Trophoblast cell (in vitro differentiated cells and primary cell): ENCODE measurements around the gene CAMK2N2.

Experiments used
- DNase-seq, 2 donors: peaks; one replicate each; pipeline ENCODE4 v3.0.0-alpha.2; 2016
- H2AFZ ChIP-seq: 2 replicates; pipeline ENCODE4 v1.6.1; 2013; ENCODE audit warnings: low read length, moderate library complexity, mild to moderate bottlenecking; ENCODE audit not compliant: insufficient read depth, poor library complexity
- H2AK5ac ChIP-seq: 2 replicates; pipeline ENCODE4 v1.6.1; 2013; ENCODE audit warnings: mild to moderate bottlenecking, low read length
- H2BK120ac ChIP-seq: 2 replicates; pipeline ENCODE4 v1.6.1; 2013; ENCODE audit warnings: low read length, mild to moderate bottlenecking, moderate library complexity; ENCODE audit not compliant: insufficient read depth, poor library complexity
- H2BK12ac ChIP-seq: 2 replicates; pipeline ENCODE4 v1.6.1; 2013; ENCODE audit warnings: mild to moderate bottlenecking, low read length, moderate library complexity
- H2BK5ac ChIP-seq: 2 replicates; pipeline ENCODE4 v1.6.1; 2013; ENCODE audit warnings: low read length, low read depth, moderate library complexity, mild to moderate bottlenecking; ENCODE audit not compliant: poor library complexity
- H3K14ac ChIP-seq: 2 replicates; pipeline ENCODE4 v1.6.1; 2013; ENCODE audit warnings: mild to moderate bottlenecking, low read length
- H3K18ac ChIP-seq: 2 replicates; pipeline ENCODE4 v1.6.1; 2013; ENCODE audit warnings: mild to moderate bottlenecking, low read length
- H3K23ac ChIP-seq: 2 replicates; pipeline ENCODE4 v1.6.1; 2013; ENCODE audit warnings: low read length
- H3K27ac ChIP-seq: 2 replicates; pipeline ENCODE4 v1.5.1; 2013; ENCODE audit warnings: low read depth, mild to moderate bottlenecking, inconsistent platforms, low read length, moderate library complexity
- H3K27me3 ChIP-seq: 2 replicates; pipeline ENCODE4 v1.6.1; 2013; ENCODE audit warnings: inconsistent platforms, mild to moderate bottlenecking, low read length, moderate library complexity; ENCODE audit not compliant: insufficient read depth
- H3K36me3 ChIP-seq, 2 experiments: 1 replicate in 1 of 2; 2 replicates in 1 of 2; pipeline ENCODE4 v1.6.1; 2013; ENCODE audit warnings: low read length in 2 of 2, mild to moderate bottlenecking in 2 of 2, moderate library complexity in 1 of 2; ENCODE audit not compliant: insufficient read depth in 2 of 2, control insufficient read depth in 1 of 2
- H3K4ac ChIP-seq: 2 replicates; pipeline ENCODE4 v1.6.1; 2013; ENCODE audit warnings: low read depth, mild to moderate bottlenecking, low read length, moderate library complexity
- H3K4me1 ChIP-seq, 2 experiments: 1 replicate in 1 of 2; 2 replicates in 1 of 2; pipeline ENCODE4 v1.6.1; 2013; ENCODE audit warnings: low read length in 2 of 2, mild to moderate bottlenecking in 2 of 2, moderate library complexity in 1 of 2; ENCODE audit not compliant: insufficient read depth in 2 of 2, control insufficient read depth in 1 of 2
- H3K4me2 ChIP-seq: 2 replicates; pipeline ENCODE4 v1.6.1; 2013; ENCODE audit warnings: inconsistent platforms, mild to moderate bottlenecking, low read length, moderate library complexity
- H3K4me3 ChIP-seq: 2 replicates; pipeline ENCODE4 v1.5.1; 2013; ENCODE audit warnings: mild to moderate bottlenecking, low read depth, low read length, inconsistent platforms
- H3K79me1 ChIP-seq: one replicate; pipeline ENCODE4 v1.6.1; 2013; ENCODE audit warnings: low read length
- H3K79me2 ChIP-seq: 2 replicates; pipeline ENCODE4 v1.6.1; 2013; ENCODE audit warnings: low read length, mild to moderate bottlenecking; ENCODE audit not compliant: control insufficient read depth, insufficient read depth, poor library complexity
- H3K9ac ChIP-seq: 2 replicates; pipeline ENCODE4 v1.6.1; 2013; ENCODE audit warnings: mild to moderate bottlenecking, low read length
- H3K9me3 ChIP-seq: 2 replicates; pipeline ENCODE4 v1.6.1; 2013; ENCODE audit warnings: low read depth, mild to moderate bottlenecking, control low read depth, inconsistent platforms, low read length; ENCODE audit not compliant: insufficient read depth
- H4K12ac ChIP-seq: 2 replicates; pipeline ENCODE4 v1.6.1; 2013; ENCODE audit warnings: low read depth, mild to moderate bottlenecking, low read length, moderate library complexity
- H4K8ac ChIP-seq: 2 replicates; pipeline ENCODE4 v1.6.1; 2013; ENCODE audit warnings: low read depth, mild to moderate bottlenecking, low read length, moderate library complexity
- H4K91ac ChIP-seq: one replicate; pipeline ENCODE4 v1.6.1; 2013; ENCODE audit warnings: low read depth, mild to moderate bottlenecking, low read length, moderate library complexity
- WGBS: extraction: QIAGEN DNeasy Blood & Tissue Kit; methylation state at CpG from one replicate; pipeline ENCODE4 v1.1.7; 2013; ENCODE audit warnings: missing lambda C conversion rate; ENCODE audit not compliant: insufficient read length, insufficient coverage; ENCODE audit errors: extremely low coverage; 5-methylcytosine and 5-hydroxymethylcytosine counted together

Gene CAMK2N2

DNA sequence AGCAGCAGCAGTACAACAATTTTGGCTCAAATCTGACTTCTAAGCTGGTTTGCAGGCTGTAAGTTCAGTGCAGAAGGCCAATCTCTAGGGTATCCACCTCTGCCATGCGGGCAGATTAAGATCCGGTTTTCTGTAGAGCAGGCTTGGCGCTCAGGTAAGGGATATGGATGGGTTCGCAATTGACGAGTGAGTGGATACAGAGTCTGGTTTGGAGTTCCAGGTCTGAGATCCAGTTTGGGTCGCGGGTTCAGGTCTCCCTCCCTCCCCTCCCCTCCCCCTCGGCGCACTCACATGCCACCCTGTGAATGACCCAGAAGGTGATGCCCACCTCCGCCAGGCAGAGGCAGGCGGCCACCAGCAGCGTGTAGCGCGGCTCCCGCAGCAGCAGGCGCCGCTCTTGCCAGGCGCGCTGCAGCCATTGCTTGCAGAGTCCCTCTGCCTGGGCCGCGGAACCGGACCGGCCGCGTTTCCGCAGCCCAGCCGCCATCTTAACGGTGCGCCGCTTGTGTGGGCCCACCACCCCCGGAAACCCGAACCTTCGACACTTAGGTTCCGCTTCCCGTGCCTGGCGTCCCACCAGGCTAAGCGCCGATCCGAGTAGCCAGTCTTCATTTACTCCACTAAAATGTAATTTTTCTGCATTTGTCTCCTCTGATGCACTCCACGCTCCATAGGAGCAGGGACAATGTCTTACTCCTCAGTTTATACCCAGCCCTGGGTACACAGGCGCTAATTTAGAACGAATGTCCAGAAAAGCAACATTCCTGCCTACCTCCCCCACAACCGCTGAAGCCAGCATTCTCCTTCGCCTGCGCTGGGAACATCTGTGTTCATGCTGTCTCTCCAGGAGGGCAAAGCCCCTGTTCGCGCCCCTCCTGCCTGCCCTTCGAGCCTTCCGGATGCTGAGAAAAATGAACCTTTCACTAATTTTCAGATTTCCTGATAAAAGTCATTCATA lies 12.6 kb downstream of the CAMK2N2 start, which contains the start of gene ALG3:
Gene ALG3, minus strand, starts transcription at position 509 of the 958 bp plus-strand sequence. Its CDS starts 22 bp downstream, at position 487.
- H2BK120ac ChIP-seq: peak within 1 kb of the TSS; percentile 61
- H3K4ac ChIP-seq: peak within 1 kb of the TSS; percentile 77
- peak; percentile 88 to 97 for DNase-seq
- H3K23ac ChIP-seq: peak within 1 kb of the TSS; percentile 16
- H3K36me3 ChIP-seq: peaks cover 15 to 18% of the 10 kb centered on the region in 2 experiments
- peaks cover 13% of the 10 kb centered on the region for H3K79me1 ChIP-seq
- peak within 1 kb of the TSS; percentile 100 for H3K4me3 ChIP-seq
- peaks cover 0 to 4% of the 10 kb centered on the region in 2 experiments for H3K4me1 ChIP-seq
- peak within 1 kb of the TSS; percentile 79 for H4K91ac ChIP-seq
- no peak within 1 kb of the TSS for H2AK5ac ChIP-seq
- H3K9me3 ChIP-seq: peaks cover 2% of the 10 kb centered on the region
- no peak within 1 kb of the TSS for H2BK12ac ChIP-seq
- H2AFZ ChIP-seq: peak within 1 kb of the TSS; percentile 95
- H4K8ac ChIP-seq: peak within 1 kb of the TSS; percentile 98
- peaks cover 10% of the 10 kb centered on the region for H3K79me2 ChIP-seq
- no peaks in the 10 kb centered on the region for H3K27me3 ChIP-seq
- H3K9ac ChIP-seq: peak within 1 kb of the TSS; percentile 90
- H4K12ac ChIP-seq: peak within 1 kb of the TSS; percentile 93
- H2BK5ac ChIP-seq: peak within 1 kb of the TSS; percentile 83
- WGBS: no CpG with 5 or more reads among the region's 49 CpGs
- H3K4me2 ChIP-seq: peak within 1 kb of the TSS; percentile 92
- H3K18ac ChIP-seq: peak within 1 kb of the TSS; percentile 93
- H3K14ac ChIP-seq: peak within 1 kb of the TSS; percentile 95
- peak within 1 kb of the TSS; percentile 60 for H3K27ac ChIP-seq

DNA sequence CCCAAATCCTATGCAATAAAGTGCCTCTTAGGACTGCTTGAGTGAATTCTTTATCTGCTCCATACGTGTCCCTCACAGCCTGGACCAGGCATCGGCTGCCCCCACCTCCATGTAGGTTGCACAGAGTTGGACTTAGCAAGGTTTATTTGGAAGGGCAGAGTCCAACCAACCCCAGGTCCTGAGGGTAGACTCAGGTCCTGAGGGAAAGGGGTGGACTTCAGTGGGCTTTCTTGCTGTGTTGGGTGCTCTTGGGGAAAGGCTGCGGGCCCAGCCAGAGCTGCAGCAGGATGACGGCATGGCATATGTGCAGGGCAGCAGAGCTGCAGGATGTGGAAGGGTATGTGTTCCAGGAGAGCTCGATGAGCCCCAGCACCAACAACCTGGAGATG lies 19.1 kb downstream of the CAMK2N2 start:
- H2AK5ac ChIP-seq: no peak overlapping the region
- peaks cover 27 to 34% of the 10 kb centered on the region in 2 experiments for H3K36me3 ChIP-seq
- H3K9ac ChIP-seq: no peak overlapping the region
- H3K79me2 ChIP-seq: no peaks in the 10 kb centered on the region
- no peak overlapping the region for H4K91ac ChIP-seq
- no peak for DNase-seq
- H3K79me1 ChIP-seq: no peaks in the 10 kb centered on the region
- H3K9me3 ChIP-seq: no peaks in the 10 kb centered on the region
- H3K4me2 ChIP-seq: no peak overlapping the region
- no peak overlapping the region for H4K8ac ChIP-seq
- H3K27ac ChIP-seq: no peak overlapping the region
- H3K4me1 ChIP-seq: no peaks in the 10 kb centered on the region
- no peak overlapping the region for H3K4me3 ChIP-seq
- no peak overlapping the region for H2BK5ac ChIP-seq
- H2AFZ ChIP-seq: no peak overlapping the region
- H3K27me3 ChIP-seq: no peaks in the 10 kb centered on the region
- no peak overlapping the region for H2BK12ac ChIP-seq
- H3K4ac ChIP-seq: no peak overlapping the region
- H2BK120ac ChIP-seq: no peak overlapping the region
- no peak overlapping the region for H3K23ac ChIP-seq
- no peak overlapping the region for H3K14ac ChIP-seq
- no peak overlapping the region for H3K18ac ChIP-seq
- no CpG with 5 or more reads among the region's 5 CpGs for WGBS
- no peak overlapping the region for H4K12ac ChIP-seq

DNA sequence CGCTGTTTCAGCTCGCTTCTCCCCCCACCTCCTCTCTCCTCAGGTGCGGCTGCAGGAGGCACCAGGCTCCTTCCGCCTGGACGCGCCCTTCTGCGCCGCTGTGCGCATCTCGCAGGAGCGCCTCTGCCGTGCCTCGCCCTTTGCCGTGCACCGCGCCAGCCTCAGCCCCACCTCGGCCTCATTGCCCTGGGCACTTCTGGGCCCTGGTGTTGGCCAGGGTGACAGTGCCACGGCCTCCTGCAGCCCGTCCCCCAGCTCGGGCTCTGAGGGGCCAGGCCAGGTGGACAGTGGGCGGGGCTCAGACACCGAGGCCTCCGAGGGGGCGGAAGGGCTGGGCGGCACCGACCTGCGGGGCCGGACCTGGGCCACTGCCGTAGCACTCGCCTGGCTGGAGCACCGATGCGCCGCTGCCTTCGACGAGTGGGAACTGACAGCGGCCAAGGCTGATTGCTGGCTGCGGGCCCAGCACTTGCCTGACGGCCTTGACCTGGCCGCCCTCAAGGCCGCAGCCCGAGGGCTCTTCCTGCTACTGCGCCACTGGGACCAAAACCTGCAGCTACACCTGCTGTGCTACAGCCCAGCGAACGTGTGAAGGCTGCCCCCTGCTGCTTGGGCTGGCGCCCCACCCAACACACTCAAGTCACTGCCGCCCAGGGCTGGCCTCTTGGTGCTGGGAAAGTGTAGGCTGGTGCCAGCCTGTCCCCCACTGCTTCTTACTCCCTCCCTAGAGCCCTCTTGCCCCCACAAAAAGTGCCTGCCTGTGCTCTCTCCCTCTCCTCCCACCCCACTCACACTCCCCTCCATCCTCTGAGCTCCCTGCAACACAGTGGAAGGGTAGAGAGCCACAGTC lies 19.7 kb downstream of the CAMK2N2 start:
- no peaks in the 10 kb centered on the region for H3K27me3 ChIP-seq
- no peaks in the 10 kb centered on the region for H3K79me1 ChIP-seq
- no peak overlapping the region for H4K91ac ChIP-seq
- H3K4ac ChIP-seq: no peak overlapping the region
- peaks cover 27 to 34% of the 10 kb centered on the region in 2 experiments for H3K36me3 ChIP-seq
- no peak overlapping the region for H2BK5ac ChIP-seq
- H3K27ac ChIP-seq: no peak overlapping the region
- H3K14ac ChIP-seq: no peak overlapping the region
- WGBS: no CpG with 5 or more reads among the region's 46 CpGs
- no peak overlapping the region for H3K18ac ChIP-seq
- no peak overlapping the region for H2BK120ac ChIP-seq
- no peak overlapping the region for H3K4me2 ChIP-seq
- no peak overlapping the region for H3K9ac ChIP-seq
- no peak overlapping the region for H4K8ac ChIP-seq
- H4K12ac ChIP-seq: no peak overlapping the region
- no peak overlapping the region for H2BK12ac ChIP-seq
- no peak overlapping the region for H3K4me3 ChIP-seq
- H3K79me2 ChIP-seq: no peaks in the 10 kb centered on the region
- H2AK5ac ChIP-seq: no peak overlapping the region
- no peaks in the 10 kb centered on the region for H3K4me1 ChIP-seq
- DNase-seq: peak; percentile 91 to 92
- H3K23ac ChIP-seq: no peak overlapping the region
- no peak overlapping the region for H2AFZ ChIP-seq
- H3K9me3 ChIP-seq: no peaks in the 10 kb centered on the region

DNA sequence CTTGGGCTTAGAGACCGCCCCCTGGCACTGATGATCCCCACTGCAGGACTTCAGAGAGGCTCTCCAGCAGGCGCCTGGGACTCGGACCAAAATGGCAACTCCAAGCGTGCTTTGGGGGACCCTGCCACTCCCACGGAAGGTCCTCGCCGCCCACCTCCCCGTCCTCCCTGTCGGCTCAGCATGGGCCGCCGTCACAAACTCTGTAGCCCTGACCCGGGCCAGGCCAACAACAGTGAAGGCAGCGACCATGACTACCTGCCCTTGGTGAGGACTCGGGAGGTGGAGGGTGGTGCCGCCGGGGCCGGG lies 20.3 kb downstream of the CAMK2N2 start:
- Histone ChIP-seq H3K14ac (no peak overlapping the region), H3K36me3 (peaks cover 27 to 34% of the 10 kb centered on the region in 2 experiments), H3K27ac (no peak overlapping the region), H3K4me3 (no peak overlapping the region), H3K27me3 (no peaks in the 10 kb centered on the region), H2AFZ (no peak overlapping the region), H3K9me3 (no peaks in the 10 kb centered on the region), H3K9ac (no peak overlapping the region), H2AK5ac (no peak overlapping the region), H3K79me1 (no peaks in the 10 kb centered on the region), H4K8ac (no peak overlapping the region), H4K12ac (no peak overlapping the region), H2BK120ac (no peak overlapping the region), H2BK5ac (no peak overlapping the region), H3K4me1 (no peaks in the 10 kb centered on the region), H3K18ac (no peak overlapping the region), H3K4me2 (no peak overlapping the region), H3K23ac (no peak overlapping the region), H2BK12ac (no peak overlapping the region), H4K91ac (no peak overlapping the region), H3K79me2 (no peaks in the 10 kb centered on the region), H3K4ac (no peak overlapping the region)
- no peak for DNase-seq
- WGBS: no CpG with 5 or more reads among the region's 17 CpGs
